ENCODE data around the gene SPINT1. TPM values are rescaled to one million over a fixed set of nuclear protein-coding genes. Genes with fewer than 3 reads are reported as not detected.
A peak's percentile ranks its signal among the peaks of the same experiment; 100 is the strongest.

Gene SPINT1
- total and polyA plus RNA-seq, 7 donors, result 0.03 to 0.54 (median 0.19) TPM

DNA sequence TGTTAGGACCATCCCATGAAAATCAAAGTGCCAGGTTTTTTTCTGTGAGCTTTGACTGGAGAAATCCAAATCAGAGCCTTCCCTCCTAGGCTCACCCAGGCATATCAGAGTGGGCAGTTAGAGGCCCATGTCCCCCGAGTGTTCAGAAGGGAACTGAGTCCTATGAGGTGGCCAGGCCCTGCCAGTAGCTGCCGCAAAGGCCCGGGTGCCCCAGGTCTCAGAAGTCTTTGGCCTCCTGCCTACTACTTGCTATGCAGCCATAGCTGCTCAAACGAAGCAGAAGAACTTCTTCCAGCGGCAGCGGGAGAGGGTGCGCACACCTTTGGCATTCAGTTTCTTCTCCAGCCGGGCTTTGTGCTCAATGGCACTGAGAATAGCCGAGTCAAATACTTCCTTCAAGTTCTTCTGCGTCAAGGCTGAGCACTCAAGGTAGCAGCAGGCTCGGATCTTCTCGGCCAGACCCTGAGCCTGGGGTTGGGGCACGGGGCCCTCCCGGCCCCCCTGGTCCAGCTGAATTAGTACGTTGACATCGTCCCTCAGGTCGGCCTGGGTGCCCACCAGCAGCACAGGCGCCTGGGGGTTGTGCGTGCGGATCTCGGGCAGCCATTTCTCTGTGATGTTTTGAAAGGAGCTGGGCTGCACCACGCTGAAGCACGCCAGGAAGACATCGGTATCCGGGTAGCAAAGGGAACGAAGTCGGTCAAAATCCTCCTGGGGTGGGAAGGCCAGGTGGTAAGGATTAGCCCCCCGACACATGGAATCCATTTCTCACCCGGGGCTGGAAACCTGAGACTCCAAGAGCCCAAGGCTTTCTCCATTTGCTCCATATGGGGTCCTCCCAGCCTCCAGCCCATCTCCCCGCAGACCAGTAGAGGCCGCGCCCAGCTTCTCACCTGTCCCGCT lies 29.2 kb downstream of the SPINT1 start:
- TF ChIP-seq, protein P1, sequence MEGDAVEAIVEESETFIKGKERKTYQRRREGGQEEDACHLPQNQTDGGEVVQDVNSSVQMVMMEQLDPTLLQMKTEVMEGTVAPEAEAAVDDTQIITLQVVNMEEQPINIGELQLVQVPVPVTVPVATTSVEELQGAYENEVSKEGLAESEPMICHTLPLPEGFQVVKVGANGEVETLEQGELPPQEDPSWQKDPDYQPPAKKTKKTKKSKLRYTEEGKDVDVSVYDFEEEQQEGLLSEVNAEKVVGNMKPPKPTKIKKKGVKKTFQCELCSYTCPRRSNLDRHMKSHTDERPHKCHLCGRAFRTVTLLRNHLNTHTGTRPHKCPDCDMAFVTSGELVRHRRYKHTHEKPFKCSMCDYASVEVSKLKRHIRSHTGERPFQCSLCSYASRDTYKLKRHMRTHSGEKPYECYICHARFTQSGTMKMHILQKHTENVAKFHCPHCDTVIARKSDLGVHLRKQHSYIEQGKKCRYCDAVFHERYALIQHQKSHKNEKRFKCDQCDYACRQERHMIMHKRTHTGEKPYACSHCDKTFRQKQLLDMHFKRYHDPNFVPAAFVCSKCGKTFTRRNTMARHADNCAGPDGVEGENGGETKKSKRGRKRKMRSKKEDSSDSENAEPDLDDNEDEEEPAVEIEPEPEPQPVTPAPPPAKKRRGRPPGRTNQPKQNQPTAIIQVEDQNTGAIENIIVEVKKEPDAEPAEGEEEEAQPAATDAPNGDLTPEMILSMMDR (IDR thresholded peaks at IDR 0.05), result no peak
- Histone ChIP-seq H3K9me3 (no peaks in the 10 kb centered on the region), H3K27me3 (ENCODE audit: insufficient read depth in 3 of 3, low read length in 2 of 3) (peaks cover 0 to 16% (median 6%) of the 10 kb centered on the region in 3 donors), H3K4me3 (peak overlapping the region; percentile 70), H3K4me1 (peaks cover 4% of the 10 kb centered on the region), H3K27ac (no peak overlapping the region), H3K36me3 (ENCODE audit: insufficient read depth in 1 of 2, low read depth in 1 of 2) (no peaks in the 10 kb centered on the region)
- 45 to 49% (median 47%) methylated on average over 33 of the region's 33 CpGs for WGBS, 3 donors
- intact Hi-C loops (cut with DNase I), result no loop called here
- no peak for ATAC-seq
- no peak for DNase-seq

DNA sequence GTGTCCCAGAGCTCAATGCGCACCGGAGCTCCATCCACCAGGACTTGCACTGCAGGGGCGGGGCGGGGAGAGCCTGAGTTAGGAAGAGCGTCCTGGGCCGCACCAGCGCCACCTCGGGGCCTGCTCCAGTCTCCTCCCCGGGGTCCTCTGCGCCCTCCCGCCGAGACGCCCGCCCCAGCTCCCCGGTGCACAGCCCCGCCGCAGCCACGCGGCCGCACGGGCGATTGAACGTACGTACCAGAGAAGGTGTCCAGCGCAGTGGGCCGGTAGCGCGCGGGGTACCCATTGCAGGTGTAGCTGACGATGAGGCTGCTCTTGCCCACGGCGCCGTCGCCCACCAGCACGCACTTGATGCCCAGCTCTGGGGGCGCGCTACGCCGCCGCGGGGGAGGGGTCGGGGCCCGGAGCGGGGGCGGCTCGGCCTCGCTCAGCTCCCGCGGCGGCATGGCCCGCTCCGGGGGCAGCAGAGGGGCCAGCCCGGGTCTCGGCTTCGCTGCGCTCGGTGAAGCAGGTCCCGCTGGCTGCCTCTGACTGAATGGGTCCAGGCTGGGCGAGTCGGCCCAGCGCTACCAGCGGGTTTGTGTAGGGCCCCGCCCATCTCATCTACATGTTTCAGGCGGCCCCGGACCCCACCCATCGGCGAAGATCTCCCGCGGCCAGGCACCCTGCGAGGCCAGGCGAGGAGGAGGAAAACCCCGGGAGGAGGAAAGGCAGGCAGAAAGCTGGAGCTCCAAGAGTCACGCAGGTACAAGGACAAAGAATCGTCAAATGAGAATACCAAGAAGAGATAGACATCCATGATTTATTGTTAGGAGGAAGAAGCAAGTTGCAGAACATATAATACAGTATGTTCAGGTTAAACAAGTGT lies 30.1 kb downstream of the SPINT1 start, which contains the start of gene RHOV:
Gene RHOV (minus strand): TSS at position 541 of the 868 bp plus-strand sequence. CDS start 95 bp downstream, at position 446.
- Histone ChIP-seq H3K27me3 (ENCODE audit: insufficient read depth in 3 of 3, low read length in 2 of 3) (peaks cover 0 to 16% (median 6%) of the 10 kb centered on the region in 3 donors), H3K9me3 (no peaks in the 10 kb centered on the region), H3K27ac (no peak within 1 kb of the TSS), H3K36me3 (ENCODE audit: insufficient read depth in 1 of 2, low read depth in 1 of 2) (no peaks in the 10 kb centered on the region), H3K4me3 (peak within 1 kb of the TSS; percentile 70), H3K4me1 (peaks cover 4% of the 10 kb centered on the region)
- TF ChIP-seq, protein P1 (IDR thresholded peaks at IDR 0.05), result peak; percentile 22
- DNase-seq (peak; percentile 44 to 66), ATAC-seq (peak; percentile 58 to 88 (median 83))
- intact Hi-C loops (cut with DNase I), result no loop called here
- 1 to 2% (median 1%) methylated on average over 60 to 74 of the region's 74 CpGs for WGBS, 3 donors

DNA sequence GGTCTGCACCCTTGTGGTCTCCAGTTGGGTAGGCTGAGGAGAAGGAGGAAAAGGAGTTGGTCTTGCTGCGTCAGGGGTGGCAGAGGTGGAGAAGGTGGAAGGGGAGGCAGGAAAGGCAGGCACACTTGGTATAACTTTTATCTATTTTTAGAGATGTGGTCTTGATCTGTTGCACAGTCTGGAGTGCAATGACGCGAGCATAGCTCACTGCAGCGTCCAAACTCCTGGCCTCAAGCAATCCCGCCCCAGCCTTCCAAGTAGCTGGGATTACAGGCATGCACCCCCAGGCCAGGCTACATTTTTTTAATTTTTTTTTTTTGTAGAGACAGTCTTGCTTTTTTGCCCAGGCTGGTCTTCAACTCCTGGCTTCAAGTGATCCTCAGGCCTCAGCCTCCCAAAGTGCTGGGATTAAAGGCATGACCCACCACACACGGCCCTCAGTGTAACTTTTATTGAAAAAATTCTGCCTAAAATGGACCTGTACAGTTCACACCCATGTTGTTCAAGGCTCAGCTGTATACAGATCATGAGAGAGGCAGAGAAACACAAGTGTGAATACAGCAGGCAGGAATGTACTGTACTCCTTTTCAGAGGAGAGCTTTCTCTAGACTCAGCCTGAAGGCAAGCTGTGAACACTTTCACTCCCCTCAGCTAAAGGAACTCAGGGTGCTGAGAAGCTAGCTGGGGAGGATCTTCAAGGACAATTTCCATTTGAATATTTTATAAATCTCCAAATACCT lies 32.3 kb downstream of the SPINT1 start:
- intact Hi-C loops (cut with DNase I), result no loop called here
- TF ChIP-seq, protein P1 (IDR thresholded peaks at IDR 0.05), result no peak
- WGBS, 3 donors, result 81 to 93% (median 85%) methylated on average over 6 of the region's 6 CpGs
- H3K27me3 ChIP-seq (ENCODE audit: insufficient read depth in 3 of 3, low read length in 2 of 3), result peaks cover 0 to 16% (median 5%) of the 10 kb centered on the region in 3 donors
- no peaks in the 10 kb centered on the region for H3K9me3 ChIP-seq
- ATAC-seq, result no peak
- no peak overlapping the region for H3K4me3 ChIP-seq
- H3K36me3 ChIP-seq (ENCODE audit: insufficient read depth in 1 of 2, low read depth in 1 of 2), result no peaks in the 10 kb centered on the region
- no peak for DNase-seq
- peaks cover 4% of the 10 kb centered on the region for H3K4me1 ChIP-seq
- H3K27ac ChIP-seq, result no peak overlapping the region

DNA sequence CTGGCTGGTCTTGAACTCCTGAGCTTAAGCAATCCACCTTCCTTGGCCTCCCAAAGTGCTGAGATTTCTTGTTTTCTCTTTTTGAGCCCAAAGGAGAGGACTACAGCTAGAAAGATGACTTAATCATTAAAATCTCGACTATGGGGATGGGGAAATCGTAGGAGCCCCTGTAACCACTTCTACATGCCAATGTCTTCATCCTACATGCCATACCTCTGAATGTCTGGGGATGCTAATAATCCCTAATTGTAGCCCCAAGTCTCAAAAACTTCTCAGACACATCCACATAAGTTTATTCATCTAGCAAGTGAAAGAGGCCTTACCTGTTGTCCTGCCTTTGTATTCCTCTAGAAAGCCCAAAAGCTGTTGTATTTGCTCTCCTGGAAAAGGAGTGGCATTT lies 33.8 kb downstream of the SPINT1 start:
- H3K27me3 ChIP-seq (ENCODE audit: insufficient read depth in 3 of 3, low read length in 2 of 3), result peaks cover 0 to 16% (median 2%) of the 10 kb centered on the region in 3 donors
- no peak overlapping the region for H3K4me3 ChIP-seq
- ATAC-seq (no peak), DNase-seq (no peak)
- H3K9me3 ChIP-seq, result no peaks in the 10 kb centered on the region
- TF ChIP-seq, protein P1 (IDR thresholded peaks at IDR 0.05), result no peak
- intact Hi-C loops (cut with DNase I), result no loop called here
- no peaks in the 10 kb centered on the region for H3K36me3 ChIP-seq (ENCODE audit: insufficient read depth in 1 of 2, low read depth in 1 of 2)
- H3K27ac ChIP-seq, result no peak overlapping the region
- 55 to 63% (median 61%) methylated on average over 2 of the region's 2 CpGs for WGBS, 3 donors
- peaks cover 4% of the 10 kb centered on the region for H3K4me1 ChIP-seq

Data from psoas muscle (tissue), 8 donors.